ENCODE results near the gene PYGM. TPM values are rescaled to one million over a fixed set of nuclear protein-coding genes. Genes with fewer than 3 reads are reported as not detected.

PYGM gene
- 10 to 100 TPM in 1 of 8 experiments, 1 to 10 TPM in 5, under 1 TPM in 2; 0.31 to 12.8 (median 2.2) TPM for total RNA-seq

GRCh38 chr11:64759722-64760719 is at the start of gene PYGM:
PYGM (minus strand) TSS chr11:64759974; CDS start chr11:64759898, 76 bp downstream.
- 23 to 51% methylated on average over 5 to 6 of the region's 24 CpGs; no CpG with 5 or more reads in 8 of the 10 experiments for WGBS, 10 experiments
- in situ Hi-C loops (cut with MboI; ENCODE audit: low pct_unique_long_range_greater_than_20kb in 2 of 9, low sequenced_read_pairs in 9 of 9, unreplicated experiment in 9 of 9), result no loop called here
- ATAC-seq (replicated peaks in 6 of 8), result peak; percentile 10 to 85 (median 76)
- H3K27ac ChIP-seq, result peak within 1 kb of the TSS; percentile 11 to 82
- peaks cover 54 to 59% of the 10 kb centered on the region in 2 donors for H3K4me1 ChIP-seq (replicated peaks in 1 of 2)
- H3K4me3 ChIP-seq, result no peak within 1 kb of the TSS

DNA sequence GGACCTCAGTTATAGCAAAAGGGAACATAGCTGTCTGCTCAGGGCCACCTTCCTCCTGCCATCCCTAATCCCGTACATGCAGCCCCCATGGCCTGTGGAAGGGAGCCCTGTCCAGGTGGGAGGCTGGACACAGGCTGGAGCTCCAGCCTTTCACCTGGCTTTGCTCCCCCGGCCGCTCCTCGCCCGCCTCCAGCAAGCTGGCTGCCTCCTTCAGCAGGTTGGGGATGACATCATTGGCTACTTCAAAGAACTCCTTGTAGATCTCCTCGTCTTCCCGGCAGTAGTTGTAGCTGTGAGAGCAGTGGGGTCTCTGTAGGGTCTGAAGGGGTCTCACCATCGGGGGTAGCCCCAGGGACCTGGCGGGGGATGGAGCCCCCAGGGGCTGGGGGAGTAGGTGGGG is 45.7 kb upstream of the PYGM start:
- in situ Hi-C loops (cut with MboI; ENCODE audit: low pct_unique_long_range_greater_than_20kb in 2 of 9, low sequenced_read_pairs in 9 of 9, unreplicated experiment in 9 of 9), result no loop called here
- Histone ChIP-seq H3K4me3 (no peak overlapping the region), H3K4me1 (replicated peaks in 1 of 2) (peaks cover 20 to 24% of the 10 kb centered on the region in 2 donors), H3K27ac (no peak overlapping the region)
- no peak for ATAC-seq (replicated peaks in 6 of 8)
- 100% methylated on average over 1 to 2 of the region's 9 CpGs; no CpG with 5 or more reads in 8 of the 10 experiments for WGBS, 10 experiments

- in situ Hi-C loops (cut with MboI; ENCODE audit: low pct_unique_long_range_greater_than_20kb in 2 of 9, low sequenced_read_pairs in 9 of 9, unreplicated experiment in 9 of 9), result no loop called here
- H3K27ac ChIP-seq, result no peak overlapping the region
- WGBS, 10 experiments, result 80 to 93% (median 87%) methylated on average over 1 to 7 of the region's 41 CpGs; no CpG with 5 or more reads in 5 of the 10 experiments
- H3K4me1 ChIP-seq (replicated peaks in 1 of 2), result peaks cover 20 to 29% of the 10 kb centered on the region in 2 donors
- peak overlapping the region in 1 of 5 donors; percentile 49 for H3K4me3 ChIP-seq
- no peak for ATAC-seq (replicated peaks in 6 of 8)
Observed at GRCh38 chr11:64804346-64805210, 44.8 kb upstream of the PYGM start.

DNA sequence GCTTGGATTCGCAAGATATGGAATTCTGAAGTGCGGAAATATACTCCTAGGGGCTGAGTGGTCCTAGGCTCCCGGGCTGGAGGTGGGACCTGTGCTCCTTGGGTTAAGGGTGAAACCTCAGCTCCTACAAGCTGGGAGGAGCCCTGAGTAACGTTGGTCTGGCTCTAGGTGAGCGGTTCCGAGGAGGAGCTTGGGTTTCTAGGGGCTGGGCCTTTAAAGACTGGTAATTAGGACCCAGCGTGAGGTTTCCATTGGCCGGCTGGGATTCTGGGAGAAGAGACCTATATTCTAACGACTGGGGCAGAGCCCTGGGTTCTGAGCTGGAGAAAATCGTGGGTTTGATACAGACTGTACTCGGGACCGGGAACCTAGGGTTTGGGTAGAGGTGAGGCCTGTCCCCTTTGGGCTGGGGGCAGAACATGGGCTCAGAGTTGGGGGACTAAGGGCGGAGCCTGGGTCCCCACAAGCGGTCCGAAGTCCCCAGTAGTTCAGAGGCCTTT is 44.1 kb upstream of the PYGM start:
- peak in 2 of 8 experiments; percentile 1 to 13 for ATAC-seq (replicated peaks in 6 of 8)
- Histone ChIP-seq H3K4me3 (peak overlapping the region; percentile 44 to 49 (median 47)), H3K4me1 (replicated peaks in 1 of 2) (peaks cover 14 to 22% of the 10 kb centered on the region in 2 donors), H3K27ac (no peak overlapping the region)
- in situ Hi-C loops (cut with MboI; ENCODE audit: low pct_unique_long_range_greater_than_20kb in 2 of 9, low sequenced_read_pairs in 9 of 9, unreplicated experiment in 9 of 9), result no loop called here
- 0 to 29% (median 14%) methylated on average over 1 to 10 of the region's 15 CpGs; no CpG with 5 or more reads in 4 of the 10 experiments for WGBS, 10 experiments

GRCh38 chr11:64803158-64803845 is 43.5 kb upstream of the PYGM start, which contains the start of gene MAP4K2:
MAP4K2 (minus strand) TSS chr11:64803214; CDS start chr11:64803149, 65 bp downstream.
- peak within 1 kb of the TSS; percentile 33 to 41 for H3K27ac ChIP-seq
- peaks cover 12 to 21% of the 10 kb centered on the region in 2 donors for H3K4me1 ChIP-seq (replicated peaks in 1 of 2)
- 0% methylated on average over 1 to 8 of the region's 58 CpGs; no CpG with 5 or more reads in 4 of the 10 experiments for WGBS, 10 experiments
- ATAC-seq (replicated peaks in 6 of 8), result peak; percentile 86 to 91 (median 87)
- H3K4me3 ChIP-seq, result peak within 1 kb of the TSS; percentile 44 to 49 (median 47)
- in situ Hi-C loops (cut with MboI; ENCODE audit: low pct_unique_long_range_greater_than_20kb in 2 of 9, low sequenced_read_pairs in 9 of 9, unreplicated experiment in 9 of 9), result no loop called here

- H3K4me3 ChIP-seq, result peak overlapping the region; percentile 44 to 49 (median 47)
- H3K27ac ChIP-seq, result peak overlapping the region in 1 of 2 donors; percentile 20
- in situ Hi-C loops (cut with MboI; ENCODE audit: low pct_unique_long_range_greater_than_20kb in 2 of 9, low sequenced_read_pairs in 9 of 9, unreplicated experiment in 9 of 9), result no loop called here
- ATAC-seq (replicated peaks in 6 of 8), result no peak
- peaks cover 12 to 21% of the 10 kb centered on the region in 2 donors for H3K4me1 ChIP-seq (replicated peaks in 1 of 2)
- WGBS, 10 experiments, result 71 to 80% methylated on average over 2 to 3 of the region's 54 CpGs; no CpG with 5 or more reads in 8 of the 10 experiments
Observed at GRCh38 chr11:64802370-64803157, 42.8 kb upstream of the PYGM start.

GRCh38 chr11:64801561-64802369 is 42.0 kb upstream of the PYGM start:
- WGBS, 10 experiments, result 64 to 95% (median 78%) methylated on average over 3 to 4 of the region's 13 CpGs; no CpG with 5 or more reads in 6 of the 10 experiments
- Histone ChIP-seq H3K27ac (no peak overlapping the region), H3K4me1 (replicated peaks in 1 of 2) (peaks cover 12 to 21% of the 10 kb centered on the region in 2 donors), H3K4me3 (peak overlapping the region in 1 of 5 donors; percentile 49)
- in situ Hi-C loops (cut with MboI; ENCODE audit: low pct_unique_long_range_greater_than_20kb in 2 of 9, low sequenced_read_pairs in 9 of 9, unreplicated experiment in 9 of 9), result no loop called here
- ATAC-seq (replicated peaks in 6 of 8), result peak in 2 of 8 experiments; percentile 7 to 9

- in situ Hi-C loops (cut with MboI; ENCODE audit: low pct_unique_long_range_greater_than_20kb in 2 of 9, low sequenced_read_pairs in 9 of 9, unreplicated experiment in 9 of 9), result no loop called here
Observed at GRCh38 chr11:64801158-64801464, 41.3 kb upstream of the PYGM start.

GRCh38 chr11:64800303-64801157 is 40.8 kb upstream of the PYGM start:
- WGBS, 10 experiments, result 60 to 100% (median 81%) methylated on average over 1 to 6 of the region's 26 CpGs; no CpG with 5 or more reads in 6 of the 10 experiments
- no peak for ATAC-seq (replicated peaks in 6 of 8)
- Histone ChIP-seq H3K27ac (no peak overlapping the region), H3K4me3 (no peak overlapping the region), H3K4me1 (replicated peaks in 1 of 2) (peaks cover 12 to 21% of the 10 kb centered on the region in 2 donors)
- in situ Hi-C loops (cut with MboI; ENCODE audit: low pct_unique_long_range_greater_than_20kb in 2 of 9, low sequenced_read_pairs in 9 of 9, unreplicated experiment in 9 of 9), result no loop called here

More at GRCh38 chr11:64801158-64801464, 41.3 kb upstream of the PYGM start:
- 100% methylated on average over 1 of the region's 9 CpGs; no CpG with 5 or more reads in 9 of the 10 experiments for WGBS, 10 experiments
- no peak overlapping the region for H3K4me3 ChIP-seq
- ATAC-seq (replicated peaks in 6 of 8), result no peak
- peaks cover 12 to 21% of the 10 kb centered on the region in 2 donors for H3K4me1 ChIP-seq (replicated peaks in 1 of 2)
- H3K27ac ChIP-seq, result no peak overlapping the region

DNA sequence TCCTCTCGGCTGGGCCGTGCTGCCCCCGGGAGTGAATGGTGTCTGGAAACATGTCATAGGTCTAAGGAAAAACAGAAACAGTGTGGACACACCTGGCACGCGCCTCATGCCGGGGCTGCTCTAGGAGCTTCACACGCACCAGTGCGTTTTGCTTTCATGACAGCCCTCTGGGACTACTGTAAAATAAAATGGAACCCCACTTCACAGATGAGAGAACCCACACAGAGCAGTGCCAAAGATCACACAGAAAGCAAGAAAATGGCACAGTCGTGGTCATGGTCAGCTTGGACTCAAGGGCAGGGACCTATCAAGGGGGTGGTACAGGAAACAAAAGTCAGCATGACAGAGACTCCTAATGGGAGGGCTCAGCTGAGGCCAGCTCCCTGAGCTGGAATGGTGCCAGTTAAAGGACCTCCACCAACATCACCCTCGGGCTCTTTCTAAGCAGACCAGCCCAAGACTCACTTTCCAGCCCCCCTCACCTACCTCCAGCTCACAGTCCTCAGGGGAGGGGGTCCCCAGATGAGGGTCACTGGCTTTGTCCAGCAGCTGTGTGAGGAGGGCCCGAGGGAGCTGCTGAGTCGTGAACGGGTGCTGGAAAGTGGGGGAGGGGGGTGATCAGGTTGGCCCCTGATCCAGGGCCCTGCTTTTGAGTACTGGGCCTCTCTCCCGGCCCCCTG is 40.0 kb upstream of the PYGM start:
- 53 to 100% (median 83%) methylated on average over 3 to 8 of the region's 14 CpGs; no CpG with 5 or more reads in 3 of the 10 experiments for WGBS, 10 experiments
- no peak overlapping the region for H3K4me3 ChIP-seq
- in situ Hi-C loops (cut with MboI; ENCODE audit: low pct_unique_long_range_greater_than_20kb in 2 of 9, low sequenced_read_pairs in 9 of 9, unreplicated experiment in 9 of 9), result no loop called here
- peaks cover 12 to 21% of the 10 kb centered on the region in 2 donors for H3K4me1 ChIP-seq (replicated peaks in 1 of 2)
- H3K27ac ChIP-seq, result no peak overlapping the region
- ATAC-seq (replicated peaks in 6 of 8), result no peak
